Gastroesophageal sphincter (tissue), 3 donors: ENCODE data around the gene ADCK2.

Experiments
- CTCF ChIP-seq, 4 experiments: fragments of 200-600 bp in 2 of 4; fragments of 450-650 bp in 2 of 4; sonication (generic) in 1 of 4; IDR thresholded peaks; one replicate each; pipeline ENCODE4 v1.5.1; 2017 to 2019; ENCODE audit warnings: antibody characterized with exemption in 4 of 4, mild to moderate bottlenecking in 2 of 4, moderate library complexity in 2 of 4
- POLR2AphosphoS5 ChIP-seq: sonication (generic); formaldehyde crosslinking; IDR thresholded peaks from one replicate; pipeline ENCODE4 v1.6.1; 2017; ENCODE audit warnings: antibody characterized with exemption

- TF ChIP-seq POLR2AphosphoS5, result no peak
- no peak for TF ChIP-seq CTCF (IDR thresholded peaks at IDR 0.05)
Measured at GRCh38 chr7:140722254-140722653, 49.5 kb downstream of the ADCK2 start.
